HepG2 (cell line): ENCODE measurements around the gene ZBTB45. TPM values are rescaled to one million over a fixed set of nuclear protein-coding genes. Genes with fewer than 3 reads are reported as not detected.
A peak's percentile ranks its signal among the peaks of the same experiment; 100 is the strongest.

Source experiments
- CHCHD3 ChIP-seq: sonication (generic); formaldehyde crosslinking; IDR thresholded peaks from 2 replicates; pipeline ENCODE4 v1.8.0; 2022; ENCODE audit warnings: mild to moderate bottlenecking, missing genetic modification reagents, moderate library complexity
- FOXO4 ChIP-seq: sonication (generic); formaldehyde crosslinking; conservative IDR thresholded peaks from 2 replicates; pipeline ENCODE4 v1.8.1; 2023; ENCODE audit warnings: missing genetic modification reagents
- HDAC6 ChIP-seq: fragments of 200-600 bp; sonication (generic); IDR thresholded peaks from 2 replicates; pipeline ENCODE4 v1.7.0; 2017; ENCODE audit warnings: mild to moderate bottlenecking, antibody characterized with exemption, low read length, low read depth
- HMG20A ChIP-seq: IDR thresholded peaks from 2 replicates; pipeline ENCODE4 v1.6.1; 2016; ENCODE audit warnings: borderline replicate concordance
- IKZF4 ChIP-seq: sonication (generic); formaldehyde crosslinking; IDR thresholded peaks from 2 replicates; pipeline ENCODE4 v1.5.1; 2020; ENCODE audit warnings: borderline replicate concordance, mild to moderate bottlenecking, low read depth, missing genetic modification reagents; ENCODE audit errors: not compliant biosample characterization
- JDP2 ChIP-seq: sonication (generic); formaldehyde crosslinking; IDR thresholded peaks from 2 replicates; pipeline ENCODE4 v1.8.1; 2022; ENCODE audit warnings: missing genetic modification reagents, borderline replicate concordance
- KLF11 ChIP-seq: IDR thresholded peaks from 2 replicates; pipeline ENCODE4 v1.6.1; 2016; ENCODE audit warnings: missing compliant biosample characterization
- NR2F2 ChIP-seq: IDR thresholded peaks from 2 replicates; pipeline ENCODE4 v1.6.1; 2012; ENCODE audit warnings: low read depth, inconsistent platforms, borderline replicate concordance
- SALL2 ChIP-seq: sonication (generic); formaldehyde crosslinking; IDR thresholded peaks from 2 replicates; pipeline ENCODE4 v1.8.1; 2023; ENCODE audit warnings: mild to moderate bottlenecking, missing genetic modification reagents, inconsistent platforms
- SIX1 ChIP-seq: sonication (generic); formaldehyde crosslinking; IDR thresholded peaks from 2 replicates; pipeline ENCODE4 v1.4.0; 2020; ENCODE audit warnings: missing genetic modification reagents, borderline replicate concordance
- SP4 ChIP-seq: sonication (generic); formaldehyde crosslinking; IDR thresholded peaks from 2 replicates; pipeline ENCODE4 v1.8.1; 2023; ENCODE audit warnings: mild to moderate bottlenecking, missing genetic modification reagents
- TBP ChIP-seq: sonication (generic); formaldehyde crosslinking; IDR thresholded peaks from 2 replicates; pipeline ENCODE4 v1.5.0; 2020; ENCODE audit warnings: missing genetic modification reagents
- TEF ChIP-seq: sonication (generic); formaldehyde crosslinking; IDR thresholded peaks from 2 replicates; pipeline ENCODE4 v1.5.0; 2020; ENCODE audit warnings: missing genetic modification reagents
- ZNF274 ChIP-seq: sonication (generic); formaldehyde crosslinking; IDR thresholded peaks from 2 replicates; pipeline ENCODE4 v1.5.1; 2020; ENCODE audit warnings: mild to moderate bottlenecking, missing genetic modification reagents
- ZNF34 ChIP-seq: sonication (generic); formaldehyde crosslinking; IDR thresholded peaks from 2 replicates; pipeline ENCODE4 v1.4.0; 2020; ENCODE audit warnings: mild to moderate bottlenecking, missing genetic modification reagents, borderline replicate concordance
- ZNF629 ChIP-seq: sonication (generic); formaldehyde crosslinking; conservative IDR thresholded peaks from 2 replicates; pipeline ENCODE4 v1.5.0; 2020; ENCODE audit warnings: missing genetic modification reagents
- ZNF746 ChIP-seq: sonication (generic); formaldehyde crosslinking; IDR thresholded peaks from 2 replicates; pipeline ENCODE4 v1.8.0; 2022; ENCODE audit warnings: mild to moderate bottlenecking, missing genetic modification reagents
- ZSCAN21 ChIP-seq: sonication (generic); formaldehyde crosslinking; IDR thresholded peaks from 2 replicates; pipeline ENCODE4 v1.8.0; 2022; ENCODE audit warnings: mild to moderate bottlenecking, missing genetic modification reagents, moderate library complexity, borderline replicate concordance
- polyA plus RNA-seq, 8 experiments: library from polyadenylated mRNA; depleted of rRNA in 3 of 8; stranded (reverse) in 7 of 8; unstranded in 1 of 8; fragments of >200 nt; fragmentation: Illumina TruSeq in 4 of 8; extraction: Trizol in 4 of 8; gene quantifications; 2 replicates each; pipeline versions ENCODE4 v1.2.1 to v1.2.3, GENCODE V29; 2011 to 2016; ENCODE audit warnings: low read depth in 4 of 8, missing spikeins in 1 of 8, mixed read lengths in 1 of 8; ENCODE audit not compliant: insufficient read depth in 1 of 8
- total RNA-seq, 5 experiments: library from RNA; depleted of rRNA; stranded (reverse); fragments of >200 nt; fragmentation: Illumina TruSeq; extraction: Trizol; gene quantifications; 2 replicates each; pipeline ENCODE4 v1.2.3, GENCODE V29; 2016; ENCODE audit warnings: low read depth in 1 of 5
- TF ChIP-seq, protein P1 (sequence below), 2 experiments: sonication (generic) in 1 of 2; formaldehyde crosslinking in 1 of 2; IDR thresholded peaks; 2 replicates each; pipeline versions ENCODE4 v1.6.1 to v1.9.0; 2014 to 2022; ENCODE audit warnings: antibody characterized with exemption in 1 of 2, borderline replicate concordance in 1 of 2, inconsistent platforms in 1 of 2, low read depth in 1 of 2, missing genetic modification reagents in 1 of 2

Gene ZBTB45
- total and polyA plus RNA-seq, 2 of the 13 experiments (the other 11 are each of a cell fraction or from before 2014, with no cell fraction given): 3.0 to 3.7 TPM

DNA sequence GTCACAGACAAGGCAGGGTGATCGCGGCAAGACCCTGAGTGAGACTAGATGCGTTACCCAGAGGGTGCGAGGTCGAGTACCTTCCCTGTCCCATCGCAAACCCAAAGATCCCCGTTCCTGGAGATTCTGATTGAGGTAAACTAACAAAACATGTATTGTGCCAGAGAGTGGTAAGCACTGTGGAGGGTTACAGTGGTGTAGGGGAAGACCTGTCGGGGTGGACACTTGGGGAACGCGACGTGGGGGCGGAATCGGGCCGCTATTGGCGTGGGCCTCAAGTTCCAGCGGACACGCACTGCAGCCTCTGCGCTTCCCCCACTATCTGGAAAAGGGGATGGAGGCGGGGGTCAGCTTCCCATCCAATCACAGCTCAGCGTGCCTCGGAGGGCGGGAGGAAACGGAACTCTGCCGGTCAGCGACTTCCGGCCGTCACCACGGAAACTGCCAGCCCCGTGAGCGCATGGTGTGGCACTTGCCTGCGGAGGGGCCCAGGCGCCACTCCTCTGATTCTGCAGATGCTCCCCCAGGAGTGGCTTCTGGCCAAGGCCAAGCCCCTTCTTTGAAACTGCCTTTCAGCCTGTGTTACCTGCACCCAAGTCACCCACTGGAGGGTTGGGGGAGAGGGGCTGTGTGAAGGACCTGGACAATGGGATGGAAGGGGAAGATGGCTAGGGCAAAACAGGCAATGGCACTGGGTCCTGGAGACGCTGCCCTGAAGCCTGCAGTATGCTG, 39.8 kb upstream of the ZBTB45 start (continued):
- TF ChIP-seq, protein P1, sequence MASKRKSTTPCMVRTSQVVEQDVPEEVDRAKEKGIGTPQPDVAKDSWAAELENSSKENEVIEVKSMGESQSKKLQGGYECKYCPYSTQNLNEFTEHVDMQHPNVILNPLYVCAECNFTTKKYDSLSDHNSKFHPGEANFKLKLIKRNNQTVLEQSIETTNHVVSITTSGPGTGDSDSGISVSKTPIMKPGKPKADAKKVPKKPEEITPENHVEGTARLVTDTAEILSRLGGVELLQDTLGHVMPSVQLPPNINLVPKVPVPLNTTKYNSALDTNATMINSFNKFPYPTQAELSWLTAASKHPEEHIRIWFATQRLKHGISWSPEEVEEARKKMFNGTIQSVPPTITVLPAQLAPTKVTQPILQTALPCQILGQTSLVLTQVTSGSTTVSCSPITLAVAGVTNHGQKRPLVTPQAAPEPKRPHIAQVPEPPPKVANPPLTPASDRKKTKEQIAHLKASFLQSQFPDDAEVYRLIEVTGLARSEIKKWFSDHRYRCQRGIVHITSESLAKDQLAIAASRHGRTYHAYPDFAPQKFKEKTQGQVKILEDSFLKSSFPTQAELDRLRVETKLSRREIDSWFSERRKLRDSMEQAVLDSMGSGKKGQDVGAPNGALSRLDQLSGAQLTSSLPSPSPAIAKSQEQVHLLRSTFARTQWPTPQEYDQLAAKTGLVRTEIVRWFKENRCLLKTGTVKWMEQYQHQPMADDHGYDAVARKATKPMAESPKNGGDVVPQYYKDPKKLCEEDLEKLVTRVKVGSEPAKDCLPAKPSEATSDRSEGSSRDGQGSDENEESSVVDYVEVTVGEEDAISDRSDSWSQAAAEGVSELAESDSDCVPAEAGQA (IDR thresholded peaks at IDR 0.05; ENCODE audit: low read depth): peak; percentile 45
- TF ChIP-seq, protein P1 (CRISPR knock-in tag; IDR thresholded peaks at IDR 0.05; ENCODE audit: borderline replicate concordance): no peak
- TF ChIP-seq ZSCAN21 (CRISPR knock-in tag): peak; percentile 54; the same call in 1 of the 2 replicates
- no peak; the same call in 1 of the 2 replicates for TF ChIP-seq NR2F2
- TF ChIP-seq SIX1: no peak
- TF ChIP-seq ZNF34 (CRISPR knock-in tag): no peak
- TF ChIP-seq JDP2 (CRISPR knock-in tag): no peak
- peak; percentile 75 for TF ChIP-seq IKZF4 (CRISPR knock-in tag)
- no peak for TF ChIP-seq TEF (CRISPR knock-in tag)
- TF ChIP-seq SALL2 (CRISPR knock-in tag): no peak
- TF ChIP-seq CHCHD3 (CRISPR knock-in tag): no peak
- peak; percentile 62 for TF ChIP-seq SP4
- TF ChIP-seq KLF11 (CRISPR knock-in tag): peak; percentile 43; the same call in 1 of the 2 replicates
- 0 out of 2 replicates have a peak, but pooled peaks have one; percentile 96 for TF ChIP-seq FOXO4 (CRISPR knock-in tag)
- no peak for TF ChIP-seq HDAC6
- TF ChIP-seq TBP (CRISPR knock-in tag): no peak
- TF ChIP-seq ZNF274 (CRISPR knock-in tag): peak; percentile 29; the same call in 1 of the 2 replicates
- TF ChIP-seq ZNF746: peak; percentile 89
- TF ChIP-seq ZNF629 (CRISPR knock-in tag): no peak
- TF ChIP-seq HMG20A (CRISPR knock-in tag): no peak
